ENCODE results near the gene SRSF6.
"Not testable (repeated sequence)": the region's sequence is repeated elsewhere in the genome, so short reads cannot be mapped to it uniquely, and the experiment has no call there.

The SRSF6 gene

DNA sequence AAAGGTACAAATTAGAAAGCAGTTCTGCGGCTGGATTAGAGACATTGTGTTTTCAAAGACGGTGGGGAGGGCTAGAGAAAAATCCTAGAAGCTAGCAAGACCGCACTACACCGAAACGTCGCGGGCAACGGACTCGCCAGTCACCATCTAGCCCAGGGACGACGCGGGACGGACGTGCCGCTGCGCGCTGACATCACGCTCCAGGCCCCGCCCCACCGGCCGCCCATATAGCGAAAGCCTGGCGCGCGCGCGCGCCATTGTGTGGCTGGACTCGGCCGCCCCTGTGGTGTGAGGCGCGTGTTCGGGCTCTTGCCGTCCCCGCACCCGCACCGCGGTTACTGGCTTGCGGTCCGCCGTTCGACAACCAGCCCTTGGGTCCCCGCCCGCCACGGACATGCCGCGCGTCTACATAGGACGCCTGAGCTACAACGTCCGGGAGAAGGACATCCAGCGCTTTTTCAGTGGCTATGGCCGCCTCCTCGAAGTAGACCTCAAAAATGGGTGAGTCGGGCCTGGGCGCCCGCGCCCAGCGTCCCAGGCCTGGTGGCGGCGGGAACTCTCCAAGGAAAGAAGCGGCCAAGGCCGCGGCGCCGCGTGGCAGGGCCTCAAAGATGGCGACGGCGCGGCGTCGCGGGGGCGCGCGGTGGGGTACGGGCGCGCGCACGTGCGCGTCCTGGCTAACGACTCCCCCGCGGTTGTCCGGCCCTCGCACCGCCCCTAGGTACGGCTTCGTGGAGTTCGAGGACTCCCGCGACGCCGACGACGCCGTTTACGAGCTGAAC is at the start of gene SRSF6:
TSS of gene SRSF6 (plus strand) at position 257 of the 782 bp plus-strand sequence. CDS start at position 395, 138 bp downstream.
- peak; percentile 97 for DNase-seq

DNA sequence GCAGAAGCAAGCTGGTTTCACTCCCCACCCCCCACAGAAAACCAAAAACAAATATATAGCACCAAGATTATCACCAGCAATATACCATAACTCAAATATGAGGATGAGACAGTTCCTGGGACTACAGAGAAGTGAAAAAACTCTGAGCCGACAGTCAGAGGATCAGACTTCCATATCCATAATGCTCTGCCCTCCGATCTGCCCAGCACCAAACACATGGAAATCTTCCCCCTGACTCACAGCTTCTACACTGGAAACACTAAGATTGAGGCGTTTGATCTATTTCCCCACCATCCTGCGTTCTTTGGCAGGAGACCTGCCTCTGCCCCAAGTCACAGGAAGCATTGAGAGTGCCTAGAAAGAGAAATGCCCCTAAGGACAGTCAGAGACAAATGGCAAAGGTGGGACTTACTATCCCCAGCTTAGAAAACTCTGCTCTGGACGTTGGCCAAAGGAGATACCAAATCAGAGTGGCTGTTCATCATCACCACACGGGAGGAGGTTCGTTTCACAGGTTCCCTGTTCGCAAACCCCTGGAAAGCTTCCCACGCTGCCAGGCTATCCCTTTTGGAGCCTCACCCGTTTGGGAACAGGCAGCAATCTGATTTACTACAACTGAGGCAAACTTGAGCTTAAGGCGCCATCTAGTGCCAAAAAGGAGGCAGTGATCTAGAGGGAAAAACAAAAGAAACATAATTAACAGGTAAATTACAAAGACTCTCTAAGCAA is 48.7 kb upstream of the SRSF6 start:
- DNase-seq, result peak; percentile 44

DNA sequence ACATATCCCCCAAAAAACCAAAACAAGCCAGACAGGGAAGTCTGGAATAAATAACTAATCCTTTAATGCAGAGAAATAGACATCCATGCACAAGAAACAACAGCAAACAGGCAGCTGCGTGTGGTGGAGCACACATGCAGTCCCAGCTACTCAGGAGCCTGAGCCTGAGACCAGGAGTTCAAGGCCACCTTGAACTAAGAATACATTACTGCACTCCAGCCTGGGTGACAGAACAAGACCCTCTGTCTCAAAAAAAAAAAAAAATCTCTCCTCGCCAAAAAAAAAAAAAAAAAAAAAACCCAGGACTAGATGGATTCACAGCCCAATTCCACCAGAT is 48.2 kb upstream of the SRSF6 start:
- no peak for DNase-seq

- DNase-seq, result no peak
Measured at GRCh38 chr20:43415661-43416430, 41.9 kb upstream of the SRSF6 start.

- DNase-seq, result no peak
Measured at GRCh38 chr20:43416591-43417228, 41.0 kb upstream of the SRSF6 start.

DNA sequence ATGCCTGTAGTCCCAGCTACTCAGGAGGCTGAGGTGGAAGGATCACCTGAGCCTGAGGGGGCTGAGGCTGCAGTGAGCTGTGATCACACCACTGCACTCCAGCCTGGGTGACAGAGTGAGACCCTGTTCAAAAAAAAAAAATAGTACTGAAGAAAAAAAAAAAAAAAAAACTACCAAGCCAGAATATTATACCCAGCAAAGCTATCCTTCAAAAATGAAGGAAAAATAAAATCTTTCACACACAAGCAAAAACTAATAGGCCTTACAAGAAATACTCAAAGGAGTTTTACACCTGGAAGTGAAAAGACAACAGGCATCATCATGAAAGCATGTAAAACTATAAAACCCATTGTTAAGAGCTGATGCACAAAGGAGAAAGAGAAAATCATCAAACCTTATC is 37.5 kb upstream of the SRSF6 start:
- DNase-seq, result no peak

DNA sequence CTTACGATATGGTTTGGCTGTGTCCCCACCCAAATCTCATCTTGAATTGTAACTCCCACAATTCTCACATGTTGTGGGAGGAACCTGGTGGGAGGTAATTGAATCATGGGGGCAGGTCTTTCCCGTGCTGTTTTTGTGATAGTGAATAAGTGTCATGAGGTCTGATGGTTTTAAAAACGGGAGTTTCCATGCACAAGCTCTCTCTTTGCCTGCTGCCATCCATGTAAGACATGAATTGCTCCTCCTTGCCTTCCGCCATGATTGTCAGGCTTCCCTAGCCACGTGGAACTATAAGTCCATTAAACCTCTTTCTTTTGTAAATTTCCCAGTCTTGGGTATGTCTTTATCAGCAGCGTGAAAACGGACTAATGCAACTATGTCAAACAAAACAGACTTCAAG is 36.8 kb upstream of the SRSF6 start:
- not testable (repeated sequence) for DNase-seq

DNA sequence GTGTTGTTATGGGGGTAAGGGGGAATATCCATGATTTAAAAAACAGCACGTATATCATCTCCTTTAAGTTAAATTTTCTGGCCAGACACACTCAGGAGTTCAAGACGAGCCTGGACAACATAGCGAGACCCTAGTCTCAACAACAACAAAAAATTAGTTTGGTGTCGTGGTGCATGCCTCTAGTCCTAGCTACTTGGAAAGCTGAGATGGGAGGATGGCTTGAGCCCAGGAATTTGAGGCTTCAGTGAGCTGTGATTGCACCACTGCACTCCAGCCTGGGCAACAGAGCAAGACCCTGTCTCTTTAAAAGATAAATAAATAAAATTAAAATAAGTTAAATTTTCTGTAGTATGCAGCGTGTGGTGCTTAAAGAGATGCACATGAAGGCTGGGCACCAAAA is 31.5 kb upstream of the SRSF6 start:
- DNase-seq, result no peak

DNA sequence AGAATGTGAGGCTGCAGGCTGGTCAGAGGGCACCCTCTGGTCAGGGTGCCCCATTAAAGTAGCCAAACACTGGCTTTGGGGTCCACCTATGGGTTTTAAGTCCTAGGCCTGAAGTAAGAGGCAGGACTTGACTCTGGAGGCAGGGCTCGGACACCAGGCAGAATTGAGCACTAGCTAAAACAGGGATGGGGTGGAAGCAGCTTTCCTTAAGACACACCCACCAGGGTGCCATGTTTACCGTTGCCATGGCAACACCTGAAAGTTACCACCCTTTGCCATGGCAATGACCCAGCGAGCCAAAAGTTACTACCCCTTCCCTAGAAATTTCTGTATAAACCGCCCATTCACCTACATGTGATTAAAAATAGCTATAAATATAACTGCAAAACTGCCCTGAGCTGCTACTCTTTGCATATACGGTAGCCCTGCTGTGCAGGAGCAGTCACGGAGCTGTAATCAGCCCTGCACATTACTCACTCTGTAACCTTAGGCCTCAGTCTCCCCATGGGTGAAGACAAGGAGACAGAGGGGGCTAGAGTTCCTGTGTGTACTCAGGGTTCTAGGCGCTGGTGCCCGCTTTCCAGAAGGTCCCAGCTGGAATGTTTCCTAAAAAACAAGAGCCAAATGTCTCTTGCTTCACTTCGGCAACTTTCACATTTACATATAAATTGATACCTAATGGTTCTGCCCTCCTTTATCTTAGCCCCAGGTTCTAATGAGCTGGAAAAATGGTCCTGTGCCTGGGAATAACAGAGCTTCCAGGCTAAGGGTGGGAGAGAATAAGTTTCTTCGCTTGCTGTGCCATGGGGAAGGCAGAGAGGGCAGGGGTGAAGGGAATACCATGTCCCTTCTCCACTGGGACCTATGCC is 27.2 kb upstream of the SRSF6 start:
- DNase-seq, result no peak

DNA sequence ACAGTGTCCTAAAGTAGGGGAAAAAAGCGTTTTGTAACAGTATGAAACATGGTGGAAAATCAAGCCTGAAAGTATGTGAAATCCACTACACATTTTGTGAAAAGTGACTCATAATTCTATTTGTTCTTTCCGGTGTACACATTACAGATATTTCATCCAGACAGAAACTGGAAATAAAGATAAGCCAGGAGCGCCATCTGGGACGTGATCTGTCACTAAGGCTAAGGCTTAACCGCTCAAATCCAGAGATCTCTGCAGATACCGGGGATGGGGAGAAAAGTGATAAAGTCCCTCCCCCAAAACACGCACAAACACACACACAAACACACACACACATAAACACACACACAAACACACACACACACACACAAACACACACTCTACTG is 26.6 kb upstream of the SRSF6 start:
- DNase-seq, result no peak

DNA sequence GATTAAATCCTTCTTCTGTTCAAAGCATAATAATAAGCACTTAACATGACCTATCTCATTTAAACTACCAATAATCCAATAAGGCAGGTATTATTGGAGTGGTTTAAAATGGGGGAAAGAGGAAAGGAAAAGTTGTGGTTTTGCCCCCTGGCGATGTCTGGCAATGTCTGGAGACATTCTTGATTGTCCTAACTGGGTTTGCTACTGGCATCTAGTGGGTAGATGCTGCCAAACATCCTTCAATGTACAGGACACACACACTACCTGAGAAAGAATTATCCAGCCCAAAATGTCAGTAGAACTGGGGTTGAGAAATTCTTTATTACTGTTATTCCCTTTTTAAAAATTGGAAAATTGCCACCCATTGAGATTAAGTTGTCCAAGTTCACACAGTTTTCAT is 25.2 kb upstream of the SRSF6 start:
- no peak for DNase-seq

- DNase-seq, result no peak
Measured at GRCh38 chr20:43433250-43433854, 24.3 kb upstream of the SRSF6 start.

DNA sequence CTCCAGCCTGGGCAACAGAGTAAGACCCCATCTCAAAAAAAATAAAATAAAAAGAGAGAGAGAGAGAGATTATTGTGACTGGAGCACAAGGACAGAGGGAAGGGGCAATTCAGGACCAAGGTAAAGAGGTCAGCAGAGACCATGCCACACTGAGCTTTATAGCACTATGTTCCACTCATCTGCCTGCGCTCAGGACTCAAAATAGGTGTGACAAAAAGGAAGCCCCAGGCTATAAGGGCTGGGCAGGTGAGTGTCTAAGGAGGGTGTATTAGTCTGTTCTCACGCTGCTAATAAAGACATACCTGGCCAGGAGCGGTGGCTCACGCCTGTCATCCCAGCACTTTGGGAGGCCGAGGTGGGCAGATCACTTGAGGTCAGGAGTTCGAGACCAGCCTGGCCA is 23.1 kb upstream of the SRSF6 start:
- DNase-seq, result no peak

DNA sequence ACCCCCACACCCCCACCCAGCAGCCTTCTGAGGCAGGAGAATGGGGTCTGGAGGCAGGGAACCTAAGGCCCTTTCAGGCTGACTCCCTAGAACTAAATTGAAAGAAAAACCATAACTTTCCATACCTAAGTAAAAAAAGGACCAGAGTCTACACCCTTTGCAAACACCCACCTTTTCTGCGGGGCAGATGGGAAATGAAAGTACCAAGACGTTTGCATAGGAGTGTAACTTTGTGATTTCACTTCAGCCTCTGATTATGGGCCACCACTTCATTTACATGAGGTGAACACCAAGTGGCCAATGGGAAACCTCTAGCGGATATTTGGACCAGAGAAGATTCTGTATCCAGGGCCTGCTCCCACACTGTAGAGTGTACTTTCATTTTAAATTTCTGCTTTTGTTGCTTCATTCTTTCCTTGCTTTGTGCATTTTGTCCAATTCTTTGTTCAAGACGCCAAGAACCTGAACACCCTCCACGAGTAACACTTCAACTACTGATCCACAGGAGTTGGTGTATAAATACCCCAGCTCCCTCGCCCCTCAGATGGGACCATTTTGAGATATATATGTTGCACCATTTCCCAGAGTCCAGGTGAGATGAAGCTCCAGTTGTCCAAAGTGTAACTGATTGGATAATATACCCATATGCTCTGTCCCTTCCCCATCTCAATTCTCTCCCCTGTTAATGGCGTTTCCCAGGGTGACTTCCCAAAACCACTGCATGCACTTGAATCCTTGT is 18.9 kb upstream of the SRSF6 start:
- DNase-seq, result no peak

DNA sequence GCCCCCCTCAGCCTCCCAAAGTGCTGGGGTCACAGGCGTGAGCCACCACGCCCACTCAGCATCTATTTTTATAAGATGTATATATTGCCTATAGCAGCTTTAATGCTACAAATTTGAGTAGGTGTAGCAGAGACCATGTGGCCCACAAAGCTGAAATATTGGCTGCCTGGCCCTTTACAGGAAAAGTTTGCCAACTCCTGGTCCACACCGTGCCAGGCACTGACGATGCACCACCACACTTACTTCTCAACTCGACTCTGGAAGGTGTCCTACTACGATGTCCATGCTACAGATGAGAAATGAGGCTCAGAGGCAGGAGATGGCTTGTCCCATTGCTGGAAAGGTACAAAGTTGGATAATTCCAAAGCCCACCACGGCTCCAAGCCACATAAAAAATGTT is 17.2 kb upstream of the SRSF6 start:
- no peak for DNase-seq

GRCh38 chr20:43442282-43442880 is 15.3 kb upstream of the SRSF6 start:
- no peak for DNase-seq

DNA sequence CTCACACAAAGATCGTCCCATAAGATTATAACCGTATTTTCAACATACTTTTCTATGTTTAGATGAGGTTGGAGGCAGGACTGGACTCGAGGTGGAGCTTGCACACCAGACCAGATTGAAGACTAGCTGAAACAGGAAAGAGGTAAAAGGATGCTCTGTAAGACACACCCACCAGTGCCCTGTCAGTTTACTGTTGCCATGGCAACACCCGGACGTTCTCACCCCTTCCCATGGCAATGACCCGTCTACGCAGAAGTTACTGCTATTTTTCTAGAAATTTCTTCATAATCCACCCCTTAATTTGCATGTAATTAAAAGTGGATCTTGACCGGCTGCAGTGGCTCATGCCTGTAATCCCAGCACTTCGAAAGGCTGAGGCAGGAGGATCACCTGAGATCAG is 13.6 kb upstream of the SRSF6 start:
- DNase-seq, result no peak

DNA sequence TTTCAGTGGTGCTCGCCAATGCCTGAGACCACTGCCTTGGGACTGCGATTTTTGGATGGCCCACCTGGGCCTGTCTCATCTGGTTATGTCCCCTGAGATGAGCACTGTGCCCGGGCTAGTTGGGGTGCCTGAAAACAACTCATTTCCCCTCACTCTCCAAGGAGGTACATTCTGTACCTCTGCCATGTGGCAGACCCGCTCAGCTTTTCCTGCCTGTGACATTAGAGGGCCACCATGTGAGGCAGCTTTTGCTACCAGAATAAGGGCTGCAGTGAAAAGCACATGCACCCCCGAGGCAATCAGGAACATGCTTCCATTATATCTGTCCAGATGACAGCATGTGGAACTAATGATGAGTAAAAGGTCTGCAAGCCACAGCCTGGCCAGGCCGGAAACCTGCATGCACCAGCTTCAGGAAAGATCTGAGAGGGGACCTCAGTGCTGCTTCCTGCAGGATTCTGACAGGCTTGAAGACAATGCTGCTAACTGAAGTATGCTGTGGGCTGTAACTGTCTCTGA is 11.3 kb upstream of the SRSF6 start:
- no peak for DNase-seq

GRCh38 chr20:43448431-43448747 is 9.3 kb upstream of the SRSF6 start:
- not testable (repeated sequence) for DNase-seq

DNA sequence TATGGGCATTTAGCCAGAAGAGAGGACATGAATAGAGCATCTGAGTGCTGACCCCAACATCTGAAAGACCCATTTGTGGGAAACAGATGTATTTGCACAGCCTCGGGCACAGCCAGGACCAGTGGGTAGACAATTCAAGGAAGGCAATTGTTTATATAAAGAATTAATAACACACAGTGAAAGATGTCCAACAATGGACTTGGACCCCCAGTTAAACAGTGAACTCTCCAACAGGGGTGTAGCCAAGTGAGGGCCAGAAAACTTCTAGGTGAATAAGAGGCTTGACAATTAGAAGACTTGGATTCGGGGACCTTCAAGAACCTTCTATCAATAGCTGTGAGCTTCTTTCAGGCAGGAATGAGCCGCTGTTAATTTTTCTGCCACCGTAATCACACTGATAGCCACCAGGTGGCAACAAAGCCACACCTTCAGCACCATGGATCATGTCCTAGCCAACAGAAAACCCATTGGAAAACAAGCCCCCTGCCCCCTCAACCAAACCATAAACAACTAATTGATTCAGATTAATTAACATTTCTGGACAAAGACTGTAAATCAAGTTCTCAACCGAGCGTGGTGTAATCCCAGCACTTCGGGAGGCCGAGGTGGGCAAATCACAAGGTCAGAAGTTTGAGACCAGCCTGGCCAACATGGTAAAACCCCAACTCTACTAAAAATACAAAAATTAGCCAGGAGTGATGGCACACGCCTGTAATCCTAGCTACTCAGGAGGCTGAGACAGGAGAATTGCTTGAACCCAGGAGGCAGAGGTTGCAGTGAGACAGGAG is 8.8 kb upstream of the SRSF6 start:
- DNase-seq, result peak; percentile 73
